Common myeloid progenitor, CD34-positive (primary cell): ENCODE results near the gene MAPK8.

ENCODE experiments used
- CTCF ChIA-PET: fragments of 350-600 bp; sonication (Branson Sonifier 250); formaldehyde crosslinking; loops from one replicate; lab custom pipeline; 2021; ENCODE audit warnings: antibody characterized with exemption; lab: Charles Lee
- POLR2A ChIA-PET: fragments of 350-600 bp; sonication (Branson Sonifier 250); formaldehyde crosslinking; loops from one replicate; lab custom pipeline; 2021; ENCODE audit warnings: antibody characterized with exemption; lab: Charles Lee
- DNase-seq, 3 donors: peaks; one replicate each; pipeline versions ENCODE4 v3.0.0 to v3.0.0-alpha.2; 2013
- H3K27ac ChIP-seq, 2 experiments: 1 replicate in 1 of 2; 2 replicates in 1 of 2; pipeline ENCODE4 v1.7.0; 2013; ENCODE audit warnings: inconsistent platforms in 2 of 2, low read length in 2 of 2, mild to moderate bottlenecking in 2 of 2, low read depth in 1 of 2, moderate library complexity in 1 of 2; ENCODE audit not compliant: severe bottlenecking in 2 of 2, insufficient read depth in 1 of 2, poor library complexity in 1 of 2
- H3K27me3 ChIP-seq, 5 experiments: replicated peaks in 2 of 5; 1 replicate in 3 of 5; 2 replicates in 2 of 5; pipeline versions ENCODE4 v1.6.1 to v1.7.0; 2013; ENCODE audit warnings: low read length in 4 of 5, mild to moderate bottlenecking in 2 of 5, moderate library complexity in 2 of 5, inconsistent platforms in 1 of 5; ENCODE audit not compliant: insufficient read depth in 5 of 5, control insufficient read depth in 4 of 5
- H3K36me3 ChIP-seq, 4 experiments: 1 replicate in 2 of 4; 2 replicates in 2 of 4; pipeline versions ENCODE4 v1.6.1 to v1.7.0; 2013; ENCODE audit warnings: low read length in 3 of 4, control low read depth in 1 of 4, mild to moderate bottlenecking in 1 of 4; ENCODE audit not compliant: control insufficient read depth in 4 of 4, insufficient read depth in 4 of 4
- H3K4me1 ChIP-seq, 4 experiments: 1 replicate in 3 of 4; 2 replicates in 1 of 4; pipeline versions ENCODE4 v1.6.1 to v1.7.1; 2013; ENCODE audit warnings: low read length in 3 of 4, mild to moderate bottlenecking in 3 of 4, control low read depth in 1 of 4, inconsistent platforms in 1 of 4, moderate library complexity in 1 of 4; ENCODE audit not compliant: control insufficient read depth in 4 of 4, insufficient read depth in 4 of 4; ENCODE audit errors: control extremely low read depth in 1 of 4
- H3K4me3 ChIP-seq, 7 experiments: 1 replicate in 4 of 7; 2 replicates in 3 of 7; pipeline versions ENCODE4 v1.5.1 to v1.7.0; 2013; ENCODE audit warnings: mild to moderate bottlenecking in 7 of 7, low read length in 6 of 7, moderate library complexity in 6 of 7, inconsistent platforms in 2 of 7, low read depth in 2 of 7, control low read depth in 1 of 7; ENCODE audit not compliant: insufficient read depth in 4 of 7, control insufficient read depth in 1 of 7; ENCODE audit errors: extremely low read depth in 1 of 7
- H3K9me3 ChIP-seq, 5 experiments: 1 replicate in 4 of 5; 2 replicates in 1 of 5; pipeline versions ENCODE4 v1.6.1 to v1.7.1; 2013; ENCODE audit warnings: low read length in 4 of 5, mild to moderate bottlenecking in 2 of 5, inconsistent platforms in 1 of 5, low read depth in 1 of 5, moderate library complexity in 1 of 5; ENCODE audit not compliant: control insufficient read depth in 4 of 5, insufficient read depth in 2 of 5; ENCODE audit errors: control extremely low read depth in 1 of 5
- WGBS: methylation state at CpG from one replicate; pipeline ENCODE4 v1.1.5; 2013; ENCODE audit not compliant: insufficient coverage; 5-methylcytosine and 5-hydroxymethylcytosine counted together

MAPK8 gene

DNA sequence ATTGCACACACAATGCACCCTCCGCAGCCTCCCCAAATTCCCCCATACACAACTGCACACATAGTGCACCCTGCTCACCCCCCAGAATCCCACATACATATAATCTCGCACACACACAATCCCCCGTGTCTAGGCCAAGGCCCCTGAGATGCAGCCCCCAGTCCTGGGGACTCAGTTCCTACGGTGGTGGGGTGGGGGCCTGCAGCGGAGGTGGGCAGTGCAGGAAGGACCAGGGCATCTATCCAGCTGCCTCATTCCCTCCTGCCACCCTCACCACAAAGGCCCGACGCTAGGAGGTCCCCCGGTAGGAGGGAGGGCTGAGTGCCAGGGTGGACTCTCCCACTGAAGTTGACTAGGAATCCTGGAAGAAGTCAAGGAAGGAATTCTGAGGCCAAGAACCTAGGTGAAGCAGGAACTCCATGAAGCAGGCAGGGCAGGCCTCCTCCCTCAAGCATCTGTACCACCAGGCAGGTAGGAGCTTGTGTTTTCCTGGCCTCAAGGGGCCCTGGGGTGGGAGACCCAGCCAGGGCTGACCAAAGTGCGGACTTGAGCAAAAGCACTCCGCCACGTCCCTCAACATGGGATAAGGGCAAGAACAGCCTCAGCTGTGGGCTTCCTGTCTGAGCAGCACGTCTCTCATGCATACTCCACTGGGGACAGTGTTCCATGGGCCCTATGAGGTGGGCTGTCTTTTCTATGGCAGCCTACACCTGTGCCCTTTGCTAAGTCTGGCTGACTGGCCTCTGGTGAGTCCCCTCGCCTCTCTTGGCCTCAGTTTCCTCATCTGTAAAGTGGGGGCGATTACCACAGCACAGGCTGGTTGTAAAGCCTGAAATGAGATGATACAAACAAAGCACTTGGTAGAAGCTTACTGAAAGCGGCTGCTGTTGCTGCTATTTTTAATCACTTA, 145.7 kb downstream of the MAPK8 start:
- Histone ChIP-seq H3K36me3 (peaks cover 8 to 77% (median 60%) of the 10 kb centered on the region in 4 experiments), H3K4me3 (no peak overlapping the region), H3K27ac (peak overlapping the region in 1 of 2 experiments; percentile 54), H3K9me3 (no peaks in the 10 kb centered on the region), H3K4me1 (peaks cover 0 to 77% (median 45%) of the 10 kb centered on the region in 4 experiments), H3K27me3 (no peaks in the 10 kb centered on the region)
- 71% methylated on average over 9 of the region's 15 CpGs for whole genome bisulfite sequencing
- POLR2A ChIA-PET: interaction anchor here (1.0 to 1.2 kb wide), 2 partner anchors 8 to 34 kb away, joined by 4 read pairs; no protein-coding TSS in a partner anchor
- no peak for DNase-seq
- CTCF ChIA-PET: interaction anchor here (0.8 to 1.4 kb wide), 6 partner anchors 9 to 73 kb away, joined by 3 to 4 read pairs (median 3); no protein-coding TSS in a partner anchor

DNA sequence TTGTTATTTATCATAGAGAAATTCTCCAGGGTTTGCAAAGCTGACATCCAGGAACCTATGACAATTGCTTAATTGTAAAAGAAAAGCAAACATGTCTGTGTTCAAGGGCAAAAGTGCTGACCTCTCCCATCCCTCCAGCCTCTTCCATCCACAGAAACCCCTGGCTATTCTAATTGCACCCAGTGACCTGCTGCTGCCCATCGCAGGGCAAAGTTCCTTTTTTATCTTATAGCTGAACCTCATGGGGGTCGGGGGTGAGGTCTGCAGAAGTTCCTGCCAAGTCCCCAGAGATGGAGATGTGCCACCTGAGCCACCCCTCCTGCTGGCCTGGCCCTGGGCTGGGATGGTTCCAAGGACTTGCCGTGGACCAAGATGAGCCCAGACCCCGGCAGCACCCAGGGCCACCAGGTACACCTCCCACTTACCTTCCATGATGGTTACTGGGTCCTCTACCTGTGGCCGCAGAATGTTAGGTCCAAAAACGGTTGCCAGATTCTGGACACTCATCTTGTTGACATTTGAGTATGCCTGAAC, 146.5 kb downstream of the MAPK8 start:
- Histone ChIP-seq H3K27me3 (no peaks in the 10 kb centered on the region), H3K9me3 (no peaks in the 10 kb centered on the region), H3K27ac (no peak overlapping the region), H3K4me1 (peaks cover 0 to 76% (median 45%) of the 10 kb centered on the region in 4 experiments), H3K36me3 (peaks cover 8 to 70% (median 56%) of the 10 kb centered on the region in 4 experiments), H3K4me3 (no peak overlapping the region)
- DNase-seq: no peak
- 91% methylated on average over 6 of the region's 6 CpGs for WGBS
- CTCF ChIA-PET: interaction anchor here (0.6 to 1.4 kb wide), 8 partner anchors 8 to 89 kb away, joined by 3 to 9 read pairs (median 3); no protein-coding TSS in a partner anchor
- POLR2A ChIA-PET: interaction anchor here (1.0 to 1.2 kb wide), 2 partner anchors 8 to 35 kb away, joined by 4 read pairs; no protein-coding TSS in a partner anchor

DNA sequence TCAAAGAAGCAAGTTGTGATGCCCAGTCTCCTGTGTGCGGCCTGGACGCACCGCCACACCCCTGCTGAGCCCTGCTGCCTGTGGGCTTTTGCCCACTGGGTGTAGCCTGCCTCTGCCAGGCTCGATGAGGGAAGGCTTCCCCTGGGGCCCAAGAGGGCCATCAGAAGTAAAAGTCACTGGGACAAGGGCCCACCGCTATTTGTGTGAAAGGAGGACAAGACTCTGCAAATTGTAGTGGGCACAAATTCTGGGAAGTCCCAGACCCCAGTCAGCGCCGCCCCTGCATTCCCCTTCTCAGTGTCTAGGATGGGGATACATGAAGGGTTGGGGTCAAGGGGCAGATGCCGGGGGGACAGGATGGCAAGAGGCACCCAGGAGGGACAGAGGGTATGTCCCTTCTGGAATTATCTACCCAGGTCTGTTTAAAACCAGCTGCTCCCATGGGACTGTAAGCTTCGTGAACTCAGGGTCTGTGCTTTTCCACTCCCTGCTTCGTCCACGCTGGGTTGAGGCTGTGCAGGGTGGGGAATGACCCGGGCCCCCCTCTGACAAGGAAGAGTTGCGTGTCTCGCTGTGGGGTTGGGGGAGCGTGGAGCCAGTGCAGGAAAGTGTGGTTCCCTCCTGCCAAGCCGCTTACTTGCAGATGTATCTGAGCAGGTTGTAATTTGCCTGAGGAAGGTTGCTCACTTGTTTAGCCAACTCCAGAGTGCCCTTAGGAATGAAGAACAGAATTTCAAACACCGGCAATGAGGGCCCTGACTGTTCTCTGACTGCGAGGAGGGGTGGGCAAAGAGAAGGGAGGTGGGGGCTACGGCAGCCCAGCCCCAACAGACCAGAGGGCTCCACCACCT, 147.2 kb downstream of the MAPK8 start:
- Histone ChIP-seq H3K4me3 (no peak overlapping the region), H3K27me3 (no peaks in the 10 kb centered on the region), H3K9me3 (no peaks in the 10 kb centered on the region), H3K4me1 (peaks cover 0 to 76% (median 50%) of the 10 kb centered on the region in 4 experiments), H3K36me3 (peaks cover 8 to 66% (median 55%) of the 10 kb centered on the region in 4 experiments), H3K27ac (peak overlapping the region in 1 of 2 experiments; percentile 51)
- POLR2A ChIA-PET: interaction anchor here (1.2 to 1.7 kb wide), 2 partner anchors 9 to 14 kb away, joined by 3 to 4 read pairs; no protein-coding TSS in a partner anchor
- CTCF ChIA-PET: interaction anchor here (0.6 to 10.5 kb wide), 9 partner anchors 9 to 90 kb away, joined by 3 to 155 read pairs (median 5); no protein-coding TSS in a partner anchor
- DNase-seq: no peak
- WGBS: 92% methylated on average over 17 of the region's 19 CpGs

DNA sequence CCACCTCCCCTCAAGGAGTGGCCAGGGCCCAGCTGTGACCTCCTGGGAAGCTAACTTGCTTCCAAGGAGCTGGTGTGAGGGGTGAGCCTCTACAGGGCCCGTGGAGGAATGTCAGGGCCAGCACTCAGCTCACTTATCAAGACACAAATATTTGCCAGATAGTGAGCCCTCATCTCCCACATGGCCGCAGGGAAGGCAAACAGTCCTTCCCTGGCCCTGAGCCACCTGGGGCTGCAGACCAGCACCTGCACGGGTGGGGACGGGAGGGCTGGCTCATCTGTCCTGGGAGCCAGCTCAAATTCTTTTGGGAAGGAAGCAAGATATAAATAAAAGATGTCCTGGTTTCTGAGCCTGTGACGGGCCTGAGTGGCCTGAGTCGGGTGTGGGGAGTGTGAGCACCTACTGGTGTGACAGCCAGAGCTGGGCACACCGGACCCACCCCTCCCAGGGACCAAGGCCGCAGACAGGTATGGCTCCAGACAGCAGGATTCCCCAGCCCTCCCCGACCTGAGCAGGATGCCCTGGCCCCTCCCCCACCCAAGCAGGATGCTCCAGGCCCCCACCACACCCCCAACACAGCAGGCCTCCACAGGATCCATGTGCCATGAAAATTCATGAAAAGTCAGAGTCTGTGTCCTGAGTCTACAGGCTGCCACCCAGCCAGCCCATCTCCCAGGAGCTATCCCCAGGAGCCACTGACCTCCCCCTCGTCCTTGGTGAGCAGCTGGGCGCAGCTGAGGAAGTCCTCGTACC, 148.0 kb downstream of the MAPK8 start:
- Histone ChIP-seq H3K27ac (peak overlapping the region in 1 of 2 experiments; percentile 58), H3K36me3 (peaks cover 8 to 65% (median 49%) of the 10 kb centered on the region in 4 experiments), H3K9me3 (no peaks in the 10 kb centered on the region), H3K27me3 (no peaks in the 10 kb centered on the region), H3K4me1 (peaks cover 0 to 76% (median 55%) of the 10 kb centered on the region in 4 experiments), H3K4me3 (no peak overlapping the region)
- ChIA-PET CTCF (interaction anchor here (0.8 to 12.0 kb wide), 15 partner anchors 9 to 91 kb away, joined by 3 to 158 read pairs (median 5); no protein-coding TSS in a partner anchor), POLR2A (interaction anchor here (1.7 kb wide), 1 partner anchor 13 kb away, joined by 3 read pairs; no protein-coding TSS in a partner anchor)
- no peak for DNase-seq
- WGBS: 97% methylated on average over 5 of the region's 12 CpGs

DNA sequence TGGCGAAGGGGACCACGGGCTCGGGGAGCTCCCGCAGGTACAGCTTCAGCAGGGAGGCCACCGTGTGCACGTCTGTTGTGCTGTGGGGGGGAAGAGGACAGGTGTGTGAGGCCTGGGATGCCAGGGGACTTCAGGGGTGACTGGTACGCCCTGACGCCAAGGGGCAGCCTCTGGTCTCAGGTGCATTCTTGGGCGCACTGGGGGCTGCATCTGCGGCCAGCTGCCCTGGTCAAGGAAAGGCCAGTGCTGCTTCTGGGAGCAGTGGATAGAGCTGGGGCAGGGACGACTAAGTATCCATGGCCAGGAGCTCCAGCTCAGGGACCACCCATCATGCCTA, 148.5 kb downstream of the MAPK8 start:
- CTCF ChIA-PET: interaction anchor here (0.8 to 12.0 kb wide), 12 partner anchors 8 to 57 kb away, joined by 4 to 158 read pairs (median 5); no protein-coding TSS in a partner anchor
- WGBS: 98% methylated on average over 6 of the region's 11 CpGs

More for the DNA sequence above, 148.5 kb downstream of the MAPK8 start:
- POLR2A ChIA-PET: interaction anchor here (1.7 kb wide), 1 partner anchor 13 kb away, joined by 3 read pairs; no protein-coding TSS in a partner anchor
- no peak overlapping the region for H3K4me3 ChIP-seq
- H3K27me3 ChIP-seq: no peaks in the 10 kb centered on the region
- peaks cover 0 to 1% (median 0%) of the 10 kb centered on the region in 5 experiments for H3K9me3 ChIP-seq
- H3K36me3 ChIP-seq: peaks cover 8 to 66% (median 47%) of the 10 kb centered on the region in 4 experiments
- peak overlapping the region in 1 of 2 experiments; percentile 58 for H3K27ac ChIP-seq
- DNase-seq: no peak
- H3K4me1 ChIP-seq: peaks cover 0 to 76% (median 61%) of the 10 kb centered on the region in 4 experiments
